ENCODE measurements around the gene MTRF1. TPM values are rescaled to one million over a fixed set of nuclear protein-coding genes. Genes with fewer than 3 reads are reported as not detected.

Gene MTRF1
- total RNA-seq, 1 experiment from 2014 or later = 11.4 TPM

DNA sequence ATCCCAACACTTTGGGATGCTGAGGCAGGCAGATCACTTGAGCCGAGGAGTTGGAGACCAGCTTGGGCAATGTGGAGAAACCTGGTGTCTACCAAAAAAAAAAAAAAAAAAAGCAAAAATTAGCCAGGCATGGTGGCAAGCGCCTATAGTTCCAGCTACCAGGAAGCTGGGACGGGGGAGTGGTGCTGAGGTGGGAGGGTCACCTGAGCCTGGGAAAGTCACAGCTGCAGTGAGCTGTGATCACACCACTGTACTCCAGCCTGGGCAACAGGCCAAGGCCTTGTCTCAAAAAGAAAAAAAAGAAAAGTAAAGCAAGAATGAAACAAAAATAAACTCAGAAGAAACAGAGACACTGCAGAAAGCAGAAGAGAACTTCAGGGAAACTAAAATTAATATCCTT is 31.6 kb downstream of the MTRF1 start:
- Histone ChIP-seq H3K9me3 (ENCODE audit: control insufficient read depth in 1 of 2, insufficient read depth in 1 of 2, low read depth in 1 of 2, low read length in 2 of 2) (no peaks in the 10 kb centered on the region), H3K4me3 (replicated peaks in 1 of 2; ENCODE audit: low read depth in 1 of 2, low read length in 2 of 2) (no peak overlapping the region), H4K20me1 (ENCODE audit: insufficient read depth) (no peaks in the 10 kb centered on the region), H2AFZ (ENCODE audit: low read depth, low read length, poor library complexity, severe bottlenecking) (no peak overlapping the region), H3K27ac (ENCODE audit: low read depth, low read length) (no peak overlapping the region), H3K36me3 (ENCODE audit: control insufficient read depth in 1 of 2, insufficient read depth in 2 of 2, low read length in 2 of 2) (no peaks in the 10 kb centered on the region), H3K9me2 (ENCODE audit: insufficient read depth) (no peaks in the 10 kb centered on the region), H3K4me1 (ENCODE audit: control insufficient read depth in 1 of 2, insufficient read depth in 2 of 2, low read length in 2 of 2) (0 out of 4 replicates have a peak, but pooled peaks cover 0 to 3% of the 10 kb centered on the region in 2 experiments), H3K27me3 (ENCODE audit: insufficient read depth, low read length) (no peaks in the 10 kb centered on the region), H3K9ac (ENCODE audit: low read length) (no peak overlapping the region), H3K79me2 (ENCODE audit: insufficient read depth, low read length) (no peaks in the 10 kb centered on the region), H3K4me2 (ENCODE audit: low read length) (no peak overlapping the region)
- ChIA-PET CTCF (interaction anchor here (1.1 to 1.7 kb wide), 2 partner anchors 9 to 158 kb away, joined by 5 to 8 read pairs; no protein-coding TSS in a partner anchor), POLR2A (interaction anchor here (1.6 kb wide), 1 partner anchor 16 kb away, joined by 7 read pairs; no protein-coding TSS in a partner anchor), RAD21 (ENCODE audit: low non-redundant PET in 1 of 2, low total read pairs in 2 of 2, uncharacterized antibody in 2 of 2, unreplicated experiment in 2 of 2) (no interaction called here)
- ATAC-seq (no peak), DNase-seq (ENCODE audit: low read depth, low spot score) (no peak)
- intact Hi-C loops (cut with micrococcal nuclease) = no loop called here
- TF ChIP-seq ZFX (IDR thresholded peaks at IDR 0.05) = no peak
- BruUV-seq (replicated peaks) = no TSS peak

DNA sequence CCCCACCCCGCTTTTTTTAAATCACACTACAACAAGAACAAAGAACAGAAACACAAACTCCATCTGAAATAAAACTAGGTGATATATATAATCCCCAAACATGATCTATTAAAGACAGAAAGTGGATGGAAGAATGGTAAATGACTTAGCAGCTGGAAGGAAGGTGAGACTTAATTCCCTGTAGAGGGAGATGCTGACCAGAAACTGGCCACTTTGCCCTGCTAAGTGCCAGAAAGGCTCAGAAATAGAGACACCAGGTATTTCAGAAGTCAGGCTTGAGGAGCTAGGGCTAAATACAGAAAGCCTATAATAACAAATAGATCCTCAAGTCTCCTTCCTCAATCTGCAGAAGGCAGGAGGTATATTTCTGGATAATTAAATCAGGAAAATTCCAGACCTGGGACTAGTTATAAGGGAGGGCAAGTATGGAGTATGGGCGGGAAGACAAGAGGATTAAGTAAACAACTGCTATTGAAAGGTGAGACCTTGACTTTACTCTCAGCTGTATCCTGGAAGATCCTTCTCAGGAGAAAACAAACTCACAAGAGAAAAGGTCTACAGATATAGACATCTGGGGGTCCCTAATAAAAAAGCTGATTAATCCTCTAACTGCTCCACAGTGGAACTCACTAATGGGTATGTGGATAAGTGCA is 32.2 kb downstream of the MTRF1 start:
- DNase-seq (ENCODE audit: low read depth, low spot score) (no peak), ATAC-seq (no peak)
- CTCF ChIA-PET = interaction anchor here (1.1 to 1.7 kb wide), 2 partner anchors 9 to 157 kb away, joined by 5 to 8 read pairs; no protein-coding TSS in a partner anchor
- Histone ChIP-seq H3K79me2 (ENCODE audit: insufficient read depth, low read length) (no peaks in the 10 kb centered on the region), H2AFZ (ENCODE audit: low read depth, low read length, poor library complexity, severe bottlenecking) (no peak overlapping the region), H3K9me2 (ENCODE audit: insufficient read depth) (no peaks in the 10 kb centered on the region), H3K27ac (ENCODE audit: low read depth, low read length) (no peak overlapping the region), H3K9me3 (ENCODE audit: control insufficient read depth in 1 of 2, insufficient read depth in 1 of 2, low read depth in 1 of 2, low read length in 2 of 2) (no peaks in the 10 kb centered on the region), H3K4me1 (ENCODE audit: control insufficient read depth in 1 of 2, insufficient read depth in 2 of 2, low read length in 2 of 2) (0 out of 4 replicates have a peak, but pooled peaks cover 0 to 3% of the 10 kb centered on the region in 2 experiments), H3K36me3 (ENCODE audit: control insufficient read depth in 1 of 2, insufficient read depth in 2 of 2, low read length in 2 of 2) (no peaks in the 10 kb centered on the region), H3K4me3 (replicated peaks in 1 of 2; ENCODE audit: low read depth in 1 of 2, low read length in 2 of 2) (no peak overlapping the region), H3K27me3 (ENCODE audit: insufficient read depth, low read length) (no peaks in the 10 kb centered on the region), H3K4me2 (ENCODE audit: low read length) (no peak overlapping the region), H4K20me1 (ENCODE audit: insufficient read depth) (no peaks in the 10 kb centered on the region), H3K9ac (ENCODE audit: low read length) (no peak overlapping the region)
- TF ChIP-seq POLR2AphosphoS5 (IDR thresholded peaks at IDR 0.05; ENCODE audit: low read depth, low read length) = no peak
- no peak for TF ChIP-seq EZH2phosphoT487 (IDR thresholded peaks at IDR 0.05; ENCODE audit: borderline replicate concordance)
- TF ChIP-seq SP1 (IDR thresholded peaks at IDR 0.05; ENCODE audit: low read depth) = no peak
- TF ChIP-seq POLR2A (IDR thresholded peaks at IDR 0.05; ENCODE audit: borderline replicate concordance, extremely low read depth, insufficient read depth, insufficient read length) = no peak
- TF ChIP-seq RAD21 (IDR thresholded peaks at IDR 0.05; ENCODE audit: low read depth) = no peak
- TF ChIP-seq, protein P1, sequence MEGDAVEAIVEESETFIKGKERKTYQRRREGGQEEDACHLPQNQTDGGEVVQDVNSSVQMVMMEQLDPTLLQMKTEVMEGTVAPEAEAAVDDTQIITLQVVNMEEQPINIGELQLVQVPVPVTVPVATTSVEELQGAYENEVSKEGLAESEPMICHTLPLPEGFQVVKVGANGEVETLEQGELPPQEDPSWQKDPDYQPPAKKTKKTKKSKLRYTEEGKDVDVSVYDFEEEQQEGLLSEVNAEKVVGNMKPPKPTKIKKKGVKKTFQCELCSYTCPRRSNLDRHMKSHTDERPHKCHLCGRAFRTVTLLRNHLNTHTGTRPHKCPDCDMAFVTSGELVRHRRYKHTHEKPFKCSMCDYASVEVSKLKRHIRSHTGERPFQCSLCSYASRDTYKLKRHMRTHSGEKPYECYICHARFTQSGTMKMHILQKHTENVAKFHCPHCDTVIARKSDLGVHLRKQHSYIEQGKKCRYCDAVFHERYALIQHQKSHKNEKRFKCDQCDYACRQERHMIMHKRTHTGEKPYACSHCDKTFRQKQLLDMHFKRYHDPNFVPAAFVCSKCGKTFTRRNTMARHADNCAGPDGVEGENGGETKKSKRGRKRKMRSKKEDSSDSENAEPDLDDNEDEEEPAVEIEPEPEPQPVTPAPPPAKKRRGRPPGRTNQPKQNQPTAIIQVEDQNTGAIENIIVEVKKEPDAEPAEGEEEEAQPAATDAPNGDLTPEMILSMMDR (IDR thresholded peaks at IDR 0.05 in 2 of 3, conservative IDR thresholded peaks at IDR 0.05 in 1 of 3; ENCODE audit: borderline replicate concordance in 1 of 3, insufficient read depth in 1 of 3, low read depth in 2 of 3, low read length in 2 of 3) = no peak
- TF ChIP-seq JUND (IDR thresholded peaks at IDR 0.05) = no peak
- TF ChIP-seq CBX3 (IDR thresholded peaks at IDR 0.05; ENCODE audit: low read depth) = no peak
- TF ChIP-seq FOSL1 (IDR thresholded peaks at IDR 0.05; ENCODE audit: low read depth) = no peak
- BruUV-seq (replicated peaks) = no TSS peak
- POLR2A ChIA-PET = no interaction called here
- intact Hi-C loops (cut with micrococcal nuclease) = no loop called here
- RAD21 ChIA-PET (ENCODE audit: low non-redundant PET in 1 of 2, low total read pairs in 2 of 2, uncharacterized antibody in 2 of 2, unreplicated experiment in 2 of 2) = no interaction called here
